SU-DHL-6 (cell line): ENCODE data around the gene PRKAR1B.

Source experiments
- H2AFZ ChIP-seq: fragments of 200-600 bp; sonication (generic); 2 replicates; pipeline ENCODE4 v1.6.1; 2014; ENCODE audit warnings: low read depth, mild to moderate bottlenecking, moderate library complexity, mixed read lengths, antibody characterized with exemption, low read length; ENCODE audit not compliant: severe bottlenecking
- H3F3A ChIP-seq: fragments of 200-600 bp; shearing (Covaris generic); 2 replicates; pipeline ENCODE4 v1.6.0; 2016; ENCODE audit warnings: antibody characterized with exemption, mild to moderate bottlenecking; ENCODE audit not compliant: insufficient read depth
- H3K27ac ChIP-seq: fragments of 200-600 bp; sonication (generic); 2 replicates; pipeline ENCODE4 v1.5.1; 2016; ENCODE audit warnings: low read depth, mild to moderate bottlenecking, low read length, moderate library complexity, mixed read lengths
- H3K27me3 ChIP-seq: fragments of 200-600 bp; sonication (generic), shearing (Covaris generic); 2 replicates; pipeline ENCODE4 v1.6.0; 2014; ENCODE audit warnings: mild to moderate bottlenecking, low read length
- H3K36me3 ChIP-seq: fragments of 200-600 bp; sonication (generic); 2 replicates; pipeline ENCODE4 v1.6.1; 2014; ENCODE audit warnings: mild to moderate bottlenecking, low read length, mixed read lengths
- H3K4me2 ChIP-seq: fragments of 300-600, 200-600 bp; shearing (Covaris generic), sonication (generic); 2 replicates; pipeline ENCODE4 v1.6.0; 2014; ENCODE audit warnings: low read length, low read depth, mild to moderate bottlenecking; ENCODE audit not compliant: poor library complexity, severe bottlenecking
- H3K4me3 ChIP-seq: fragments of 200-600 bp; sonication (generic); 2 replicates; pipeline ENCODE4 v1.5.1; 2014; ENCODE audit warnings: antibody characterized with exemption, low read length, mild to moderate bottlenecking, mixed read lengths; ENCODE audit not compliant: insufficient read depth, poor library complexity, severe bottlenecking
- H3K79me2 ChIP-seq: fragments of 200-600 bp; sonication (generic); 2 replicates; pipeline ENCODE4 v1.6.1; 2014; ENCODE audit warnings: mild to moderate bottlenecking, low read length, moderate library complexity; ENCODE audit not compliant: insufficient read depth
- H3K9ac ChIP-seq: fragments of 200-600 bp; sonication (generic); 2 replicates; pipeline ENCODE4 v1.7.0; 2014; ENCODE audit warnings: mild to moderate bottlenecking, low read length
- H3K9me2 ChIP-seq: fragments of 200-600 bp; sonication (generic); replicated peaks from 2 replicates; pipeline ENCODE4 v1.6.1; 2014; ENCODE audit warnings: low read length; ENCODE audit not compliant: insufficient read depth
- H3K9me3 ChIP-seq: fragments of 200-600 bp; sonication (generic); 2 replicates; pipeline ENCODE4 v1.6.1; 2014; ENCODE audit warnings: low read length, mixed read lengths; ENCODE audit not compliant: insufficient read depth
- H4K20me1 ChIP-seq: fragments of 200-600 bp; sonication (generic); 2 replicates; pipeline ENCODE4 v1.6.1; 2014; ENCODE audit warnings: low read depth, mild to moderate bottlenecking, antibody characterized with exemption, low read length, moderate library complexity, mixed read lengths
- EZH2phosphoT487 ChIP-seq: fragments of 200-600 bp; sonication (generic), shearing (Covaris generic); conservative IDR thresholded peaks from 2 replicates; pipeline ENCODE4 v1.6.1; 2018; ENCODE audit warnings: mild to moderate bottlenecking, antibody characterized with exemption, low read length, moderate library complexity, mixed read lengths
- TF ChIP-seq, protein P1 (sequence below): fragments of 200-600 bp; sonication (generic); IDR thresholded peaks from one replicate; pipeline ENCODE4 v1.5.1; 2017; ENCODE audit warnings: antibody characterized with exemption, mild to moderate bottlenecking, low read length, moderate library complexity; ENCODE audit not compliant: insufficient read depth, poor library complexity, severe bottlenecking

PRKAR1B gene

GRCh38 chr7:608361-608760 lies 118.7 kb downstream of the PRKAR1B start:
- Histone ChIP-seq H3K79me2 (no peaks in the 10 kb centered on the region), H3K27ac (no peak overlapping the region), H3F3A (no peaks in the 10 kb centered on the region), H3K9me2 (no peaks in the 10 kb centered on the region), H3K4me3 (no peak overlapping the region), H3K9ac (no peak overlapping the region), H3K36me3 (no peaks in the 10 kb centered on the region), H3K27me3 (no peaks in the 10 kb centered on the region), H2AFZ (no peak overlapping the region), H3K4me2 (no peak overlapping the region), H4K20me1 (no peaks in the 10 kb centered on the region), H3K9me3 (no peaks in the 10 kb centered on the region)
- TF ChIP-seq EZH2phosphoT487: no peak
- TF ChIP-seq, protein P1, sequence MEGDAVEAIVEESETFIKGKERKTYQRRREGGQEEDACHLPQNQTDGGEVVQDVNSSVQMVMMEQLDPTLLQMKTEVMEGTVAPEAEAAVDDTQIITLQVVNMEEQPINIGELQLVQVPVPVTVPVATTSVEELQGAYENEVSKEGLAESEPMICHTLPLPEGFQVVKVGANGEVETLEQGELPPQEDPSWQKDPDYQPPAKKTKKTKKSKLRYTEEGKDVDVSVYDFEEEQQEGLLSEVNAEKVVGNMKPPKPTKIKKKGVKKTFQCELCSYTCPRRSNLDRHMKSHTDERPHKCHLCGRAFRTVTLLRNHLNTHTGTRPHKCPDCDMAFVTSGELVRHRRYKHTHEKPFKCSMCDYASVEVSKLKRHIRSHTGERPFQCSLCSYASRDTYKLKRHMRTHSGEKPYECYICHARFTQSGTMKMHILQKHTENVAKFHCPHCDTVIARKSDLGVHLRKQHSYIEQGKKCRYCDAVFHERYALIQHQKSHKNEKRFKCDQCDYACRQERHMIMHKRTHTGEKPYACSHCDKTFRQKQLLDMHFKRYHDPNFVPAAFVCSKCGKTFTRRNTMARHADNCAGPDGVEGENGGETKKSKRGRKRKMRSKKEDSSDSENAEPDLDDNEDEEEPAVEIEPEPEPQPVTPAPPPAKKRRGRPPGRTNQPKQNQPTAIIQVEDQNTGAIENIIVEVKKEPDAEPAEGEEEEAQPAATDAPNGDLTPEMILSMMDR: no peak

- Histone ChIP-seq H2AFZ (no peak overlapping the region), H3K4me2 (no peak overlapping the region)
These were observed 119.1 kb downstream of the PRKAR1B start for GRCh38 chr7:607938-608337.

GRCh38 chr7:605661-606450 lies 121.2 kb downstream of the PRKAR1B start:
- TF ChIP-seq EZH2phosphoT487: no peak
- TF ChIP-seq, protein P1: no peak
- no peak overlapping the region for H2AFZ ChIP-seq
- H3K27ac ChIP-seq: no peak overlapping the region
- no peak overlapping the region for H3K9ac ChIP-seq
- H3K27me3 ChIP-seq: no peaks in the 10 kb centered on the region
- no peak overlapping the region for H3K4me2 ChIP-seq
- no peaks in the 10 kb centered on the region for H4K20me1 ChIP-seq
- H3K9me3 ChIP-seq: no peaks in the 10 kb centered on the region
- no peaks in the 10 kb centered on the region for H3K36me3 ChIP-seq
- H3F3A ChIP-seq: no peaks in the 10 kb centered on the region
- H3K79me2 ChIP-seq: no peaks in the 10 kb centered on the region
- no peak overlapping the region for H3K4me3 ChIP-seq
- no peaks in the 10 kb centered on the region for H3K9me2 ChIP-seq

More at GRCh38 chr7:607938-608337, 119.1 kb downstream of the PRKAR1B start:
- H3K36me3 ChIP-seq: no peaks in the 10 kb centered on the region
- H3K9ac ChIP-seq: no peak overlapping the region
- no peaks in the 10 kb centered on the region for H3K9me3 ChIP-seq
- H3K27ac ChIP-seq: no peak overlapping the region
- no peaks in the 10 kb centered on the region for H3K9me2 ChIP-seq
- no peaks in the 10 kb centered on the region for H3K27me3 ChIP-seq
- TF ChIP-seq, protein P1: no peak
- TF ChIP-seq EZH2phosphoT487: no peak
- no peaks in the 10 kb centered on the region for H3K79me2 ChIP-seq
- no peaks in the 10 kb centered on the region for H4K20me1 ChIP-seq
- H3K4me3 ChIP-seq: no peak overlapping the region
- no peaks in the 10 kb centered on the region for H3F3A ChIP-seq
